Measurements from ENCODE around the gene ACKR2. TPM values are rescaled to one million over a fixed set of nuclear protein-coding genes. Genes with fewer than 3 reads are reported as not detected.

ACKR2 gene
- total and polyA plus RNA-seq, 2 experiments from 2014 or later: 0.35 TPM; not detected in 1

GRCh38 chr3:42864321-42864950 lies 55.2 kb downstream of the ACKR2 start (continued):
- TF ChIP-seq ZNF462 (CRISPR knock-in tag; IDR thresholded peaks at IDR 0.05): no peak
- TF ChIP-seq CREB1 (CRISPR knock-in tag; IDR thresholded peaks at IDR 0.05; ENCODE audit: low read depth): no peak

GRCh38 chr3:42865256-42865655 lies 56.0 kb downstream of the ACKR2 start:
- Histone ChIP-seq H3K27ac (ENCODE audit: low read depth) (no peak overlapping the region), H3K36me3 (ENCODE audit: insufficient read depth) (no peaks in the 10 kb centered on the region), H4K20me1 (replicated peaks; ENCODE audit: insufficient read depth) (no peaks in the 10 kb centered on the region), H3K79me2 (replicated peaks; ENCODE audit: insufficient read depth) (no peaks in the 10 kb centered on the region), H3K4me1 (ENCODE audit: insufficient read depth) (no peaks in the 10 kb centered on the region), H2AFZ (no peak overlapping the region), H3K27me3 (ENCODE audit: insufficient read depth) (no peaks in the 10 kb centered on the region), H3K9me2 (ENCODE audit: insufficient read depth) (peaks cover 11% of the 10 kb centered on the region; the same call in 1 of the 2 replicates), H3F3A (replicated peaks; ENCODE audit: low read depth) (no peaks in the 10 kb centered on the region), H3K4me3 (no peak overlapping the region), H3K4me2 (no peak overlapping the region)
- DNase-seq (ENCODE audit: low spot score) (no peak), ATAC-seq (no peak)
- Mint-ChIP-seq H3K4me1 (no peaks in the 10 kb centered on the region), H3K36me3 (ENCODE audit: low read depth) (no peaks in the 10 kb centered on the region), H3K4me3 (no peak overlapping the region), H3K9me3 (no peaks in the 10 kb centered on the region; the same call in 2 of the 3 replicates), H3K27ac (no peak overlapping the region), H3K27me3 (ENCODE audit: insufficient read depth, low read depth, poor library complexity) (peaks cover 6% of the 10 kb centered on the region)
- no peak for TF ChIP-seq ZNF114 (CRISPR knock-in tag; IDR thresholded peaks at IDR 0.05)
- TF ChIP-seq POLR2AphosphoS5 (IDR thresholded peaks at IDR 0.05; ENCODE audit: low read depth): no peak
- TF ChIP-seq EZH2phosphoT487 (IDR thresholded peaks at IDR 0.05; ENCODE audit: unreplicated experiment): no peak

All from GM23338 (cell line).